Stimulated activated CD8-positive, alpha-beta memory T cell treated with anti-CD3 and anti-CD28 coated beads, Interleukin-12 subunit alpha, Interleukin-12 subunit beta, amount 100 ng/mL, for 4 hours (primary cell): ENCODE results near the gene MFAP5.
A peak's percentile ranks its signal among the peaks of the same experiment; 100 is the strongest.

Experiments used
- DNase-seq: peaks from one replicate; pipeline ENCODE4 v3.0.0-alpha.2; 2020; ENCODE audit warnings: low read depth

Gene MFAP5, protein sequence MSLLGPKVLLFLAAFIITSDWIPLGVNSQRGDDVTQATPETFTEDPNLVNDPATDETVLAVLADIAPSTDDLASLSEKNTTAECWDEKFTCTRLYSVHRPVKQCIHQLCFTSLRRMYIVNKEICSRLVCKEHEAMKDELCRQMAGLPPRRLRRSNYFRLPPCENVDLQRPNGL

DNA sequence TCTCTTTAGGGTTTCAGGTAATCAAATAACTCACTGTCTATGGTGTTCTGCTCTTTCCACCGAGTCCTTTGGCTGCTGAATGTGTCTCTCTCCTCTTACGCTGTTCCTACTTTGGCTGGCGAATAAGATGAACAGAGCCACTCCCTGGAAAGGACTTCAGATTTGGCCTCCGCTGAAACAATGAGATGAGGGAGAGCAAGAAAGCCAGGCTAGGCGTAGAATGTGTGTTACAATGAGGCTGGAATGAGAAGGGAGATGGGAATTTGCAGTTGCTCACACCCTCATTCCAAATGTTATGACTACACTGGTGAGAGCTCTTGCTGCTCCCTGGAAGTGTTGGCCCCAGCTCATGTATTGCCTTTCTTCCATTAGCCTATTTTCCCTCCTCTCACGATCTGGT lies at the start of gene MFAP5:
MFAP5 (minus strand) TSS at position 234 of the 400 bp plus-strand sequence. CDS start 722 bp downstream, outside the sequence.
- DNase-seq: no peak

DNA sequence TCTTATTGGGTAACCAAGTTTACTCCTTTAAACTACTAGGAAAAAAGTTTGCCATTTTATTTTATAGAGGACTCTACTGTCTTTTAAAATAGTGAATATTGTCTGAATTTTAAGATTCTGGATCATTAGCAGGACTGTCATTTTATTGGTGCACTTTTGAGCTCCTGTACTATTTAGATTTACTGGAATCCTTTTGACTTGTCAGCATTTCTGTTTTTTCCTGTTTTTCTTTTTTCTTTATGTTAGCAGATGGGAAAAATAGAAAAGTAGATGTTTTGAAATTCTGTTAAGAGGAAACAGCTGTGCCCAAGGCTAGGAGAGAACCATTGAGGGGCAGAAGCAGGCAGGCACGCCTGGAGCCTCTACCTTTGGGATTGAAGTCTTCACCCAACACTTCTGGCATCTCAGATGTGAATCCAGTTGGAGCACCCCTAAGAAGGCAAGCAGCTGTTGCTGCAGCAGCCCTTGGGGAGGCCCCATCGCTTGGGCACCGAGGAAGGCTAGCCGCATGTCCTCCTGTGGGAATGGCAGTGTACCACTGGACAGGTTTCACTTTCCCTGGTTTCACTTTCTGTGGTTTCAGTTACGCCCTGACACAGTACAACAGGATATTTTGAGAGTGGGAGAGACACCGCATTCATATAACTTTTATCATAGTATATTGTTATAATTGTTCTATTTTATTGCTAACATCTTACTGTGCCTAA lies 46.7 kb upstream of the MFAP5 start:
- DNase-seq: no peak

DNA sequence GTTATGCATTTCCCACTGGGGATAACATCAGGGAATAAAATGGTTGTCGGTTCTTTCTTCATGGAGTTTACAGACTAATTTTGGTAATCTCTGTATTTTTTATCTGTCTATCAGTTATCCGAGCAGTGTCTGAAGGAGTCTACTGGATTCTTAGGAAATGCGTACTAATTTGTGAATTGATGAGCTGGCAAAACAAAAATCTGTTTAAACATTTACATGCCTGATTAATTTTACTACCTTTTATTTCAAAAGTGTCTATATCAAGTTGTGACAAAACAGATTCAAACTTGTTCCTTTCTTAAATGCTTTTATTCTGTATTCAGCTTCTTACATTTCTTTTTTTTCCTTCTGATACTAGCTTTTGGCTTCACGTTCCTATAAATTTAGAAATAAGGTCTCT lies 39.5 kb upstream of the MFAP5 start:
- no peak for DNase-seq

DNA sequence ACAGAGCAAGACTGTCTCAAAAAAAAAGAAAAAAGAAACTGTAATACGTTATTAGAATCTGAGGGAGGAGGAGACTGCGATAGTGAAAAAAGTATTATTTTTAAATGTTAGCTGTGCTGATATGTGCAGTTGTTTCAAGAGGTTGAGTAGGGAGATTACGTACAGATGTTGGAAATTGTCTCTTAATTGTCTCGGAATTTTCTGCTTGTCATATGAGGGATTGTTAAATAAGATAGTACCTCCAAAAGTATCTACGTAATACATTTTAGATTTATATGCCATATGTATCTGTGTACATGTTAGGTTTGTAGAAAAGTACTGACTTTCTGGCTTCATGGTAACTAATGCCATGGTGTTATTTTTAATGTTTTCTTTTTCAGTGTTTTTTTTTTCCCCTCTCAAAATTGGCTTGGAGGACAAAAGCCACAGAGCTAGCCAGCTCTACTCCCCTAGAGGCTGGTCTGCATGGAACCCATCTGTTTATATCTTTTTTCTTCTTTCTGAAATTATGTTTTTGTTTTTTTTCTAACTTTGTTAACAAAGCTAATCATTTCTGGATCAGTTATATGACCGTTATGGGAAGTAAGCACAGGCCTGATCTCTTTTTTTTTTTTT lies 38.5 kb upstream of the MFAP5 start:
- no peak for DNase-seq

DNA sequence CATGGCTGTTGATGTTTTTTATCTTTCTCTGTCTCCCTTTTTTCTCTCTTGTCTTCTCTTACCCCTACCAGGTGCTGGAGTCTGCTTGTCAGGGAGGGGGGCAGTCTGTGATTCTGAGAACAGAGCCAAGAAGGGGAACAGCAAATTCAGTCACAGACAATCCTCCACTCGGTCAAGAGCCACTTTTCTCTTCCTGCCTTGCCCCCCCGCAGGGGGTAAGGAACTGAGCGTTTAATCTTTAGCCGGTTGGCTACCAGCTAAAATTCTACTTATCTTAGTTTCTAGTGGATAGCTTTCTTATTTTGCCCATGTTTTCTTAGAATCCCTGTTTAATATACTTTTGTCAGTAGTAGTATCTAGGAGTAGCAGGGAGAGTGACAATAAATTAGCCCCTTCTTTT lies 37.1 kb upstream of the MFAP5 start:
- no peak for DNase-seq

DNA sequence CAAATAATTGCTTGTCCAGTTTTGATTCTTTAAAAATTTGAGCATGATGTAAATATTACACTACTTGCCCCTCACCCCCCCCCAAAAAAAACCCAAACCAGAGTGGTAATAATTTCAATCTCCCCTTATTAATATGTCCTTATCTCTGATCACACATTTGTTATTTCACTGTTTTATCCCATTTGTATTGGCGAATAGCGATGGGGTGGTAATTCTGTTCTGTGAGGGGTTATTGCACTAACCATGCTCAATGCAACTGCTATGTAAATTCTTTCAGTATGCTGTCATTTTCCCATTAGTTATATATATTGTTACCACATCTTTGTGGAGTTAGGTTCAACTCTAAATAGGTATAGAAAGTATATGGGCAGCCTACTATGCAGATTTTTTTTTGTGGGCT lies 36.3 kb upstream of the MFAP5 start:
- no peak for DNase-seq

DNA sequence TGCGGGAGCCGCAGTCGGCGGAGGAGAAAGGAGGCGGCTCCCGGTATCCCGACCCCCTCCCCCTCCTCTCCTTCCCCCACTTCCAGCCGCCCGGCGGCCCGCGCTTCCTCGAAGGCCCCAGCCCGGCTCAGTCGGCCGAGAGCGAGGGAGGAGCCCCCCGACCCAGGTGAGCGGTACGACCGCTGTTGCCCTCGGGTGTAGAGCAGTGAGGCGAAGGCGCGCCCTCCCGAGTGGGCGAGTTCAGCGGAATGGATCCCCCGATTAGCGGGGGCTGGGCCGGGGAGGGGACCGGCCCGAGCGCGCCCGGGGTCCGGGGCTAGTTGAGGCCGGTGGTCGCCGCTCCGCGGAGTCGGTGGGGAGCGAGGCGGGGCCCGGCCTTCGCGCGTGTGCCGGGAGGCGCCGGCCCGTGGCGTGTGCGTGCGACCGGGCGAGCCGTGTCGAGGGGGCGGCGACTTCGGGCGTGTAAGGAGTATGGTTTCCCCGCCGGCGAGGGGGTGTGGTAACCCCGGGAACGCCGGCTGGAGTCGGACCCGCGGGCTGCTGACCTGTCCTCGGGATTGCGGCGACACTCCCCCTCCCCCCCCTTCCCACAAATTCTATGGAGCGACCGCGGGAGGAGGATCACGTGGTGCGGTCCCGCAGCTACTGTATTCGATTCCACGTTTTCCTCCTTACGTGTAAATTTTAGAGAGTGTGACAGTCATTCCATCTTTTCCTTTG lies 35.7 kb upstream of the MFAP5 start:
- peak; percentile 34 for DNase-seq

DNA sequence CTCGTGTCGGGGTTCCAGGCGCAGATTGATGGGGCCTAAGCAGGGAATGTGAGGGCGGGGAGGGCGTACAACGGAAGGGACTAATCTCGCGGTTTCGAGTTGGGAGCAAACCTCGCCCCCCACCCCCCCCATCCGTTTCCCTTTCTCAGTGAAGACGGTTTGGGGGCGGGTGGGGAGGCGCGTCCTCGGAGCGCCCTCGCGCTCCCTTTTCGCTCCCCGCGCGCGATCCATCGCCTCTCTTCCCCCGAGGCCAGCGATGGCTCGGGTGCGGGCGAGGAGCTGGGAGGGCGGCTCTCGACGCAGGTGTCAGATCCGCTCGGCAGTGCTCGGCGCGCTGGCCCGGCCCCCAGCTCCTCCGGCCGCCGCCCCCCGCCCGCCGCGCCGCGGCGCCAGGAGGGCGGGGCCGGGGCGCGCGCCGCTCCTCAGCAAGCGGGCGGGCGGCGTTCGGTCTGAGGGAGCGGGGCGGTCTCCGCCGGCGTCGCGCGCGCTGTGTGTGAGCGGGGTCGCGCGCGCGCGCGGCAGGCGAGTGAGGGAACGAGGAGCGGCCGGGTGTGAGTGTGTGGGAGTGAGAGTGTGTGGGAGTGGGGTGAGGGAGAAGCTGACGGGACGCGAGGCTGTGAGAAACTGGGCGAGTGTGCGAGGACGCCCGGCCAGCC lies 35.0 kb upstream of the MFAP5 start, which contains the start of gene RIMKLB:
RIMKLB (plus strand) TSS at position 516 of the 656 bp plus-strand sequence. CDS start 15,876 bp downstream, outside the sequence.
- peak; percentile 78 for DNase-seq

DNA sequence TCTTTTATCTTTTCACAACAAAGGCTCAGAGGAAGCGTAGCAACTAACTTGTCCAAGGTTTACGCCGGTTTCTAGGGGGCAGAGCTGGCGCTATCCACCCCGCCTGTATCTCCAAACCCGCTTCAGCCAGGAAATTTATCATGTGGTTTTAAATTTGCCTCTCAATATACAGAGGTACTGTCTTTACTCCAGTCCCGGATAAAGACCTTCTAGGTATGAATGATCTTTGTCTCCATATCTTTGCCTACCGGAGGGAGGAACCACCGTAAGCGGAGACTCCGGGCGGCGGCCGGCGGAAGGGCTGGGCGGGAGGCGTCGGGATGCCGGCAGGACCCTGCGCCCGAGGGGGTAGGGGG lies 34.5 kb upstream of the MFAP5 start:
- DNase-seq: no peak

DNA sequence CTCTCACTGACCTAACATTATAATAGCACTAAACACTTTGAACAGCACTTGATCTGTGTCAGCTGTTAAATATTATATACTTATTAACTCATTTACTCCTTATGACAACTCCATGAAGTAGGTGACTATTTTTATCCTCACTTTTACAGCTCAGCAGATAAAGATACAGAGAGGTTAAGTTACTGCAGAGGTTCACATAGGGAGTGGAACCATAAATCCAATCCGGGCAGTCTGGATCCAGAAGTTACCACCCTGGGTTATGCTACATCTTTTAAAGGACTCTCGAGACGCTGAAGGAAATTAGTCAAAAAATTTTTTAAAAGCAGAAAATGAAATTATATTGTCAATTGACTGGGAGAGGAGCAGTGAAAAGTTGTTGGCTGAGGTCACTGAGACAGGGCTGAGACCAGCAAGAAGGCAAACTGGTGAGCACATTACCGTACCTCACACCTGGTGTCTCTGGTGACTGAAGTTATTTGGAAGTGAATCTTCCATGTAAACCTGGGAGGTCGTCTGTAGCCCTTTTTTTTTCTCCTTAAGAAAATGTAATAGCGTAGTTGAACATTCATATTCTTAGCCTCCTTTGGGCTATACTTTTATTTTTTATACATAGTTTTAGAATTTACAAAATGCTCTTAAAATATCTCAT lies 33.9 kb upstream of the MFAP5 start:
- no peak for DNase-seq

DNA sequence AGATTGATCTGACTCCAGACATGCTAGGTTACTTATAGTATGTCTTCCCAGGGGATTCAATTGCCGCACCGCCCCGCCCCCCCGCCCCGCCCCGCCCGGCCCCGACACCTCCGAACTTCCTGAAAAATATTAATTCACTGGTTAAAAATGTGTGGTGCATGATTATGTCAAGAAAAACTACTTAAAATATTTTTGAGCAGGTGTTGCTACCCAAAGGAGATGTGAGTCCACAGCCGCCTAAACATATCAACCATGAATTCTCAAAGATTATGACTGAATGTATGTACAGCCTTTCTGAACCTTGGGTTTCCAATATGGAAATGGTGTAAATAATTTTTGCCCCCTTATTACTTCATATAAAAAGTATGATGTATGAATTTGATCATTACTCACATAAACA lies 32.5 kb upstream of the MFAP5 start:
- DNase-seq: no peak

DNA sequence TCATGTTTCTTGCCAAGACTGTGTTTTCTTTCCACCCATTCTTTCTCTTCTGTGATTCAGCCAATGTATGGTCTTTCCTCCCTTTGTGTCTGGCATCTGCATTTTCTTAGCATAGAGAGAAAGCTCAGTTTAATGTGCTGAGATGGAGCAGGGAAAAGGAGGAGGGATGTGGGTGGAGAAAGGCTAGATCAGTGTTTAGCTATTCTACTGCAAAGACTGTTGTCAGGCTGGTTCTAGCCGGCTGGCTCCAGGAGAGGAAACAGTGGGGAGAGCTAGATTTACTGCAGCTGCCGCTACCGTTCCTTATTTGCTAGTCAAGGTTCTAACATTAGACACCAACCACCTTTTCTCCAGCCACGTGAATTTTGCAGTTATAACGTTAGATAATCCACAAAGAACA lies 29.9 kb upstream of the MFAP5 start:
- no peak for DNase-seq

DNA sequence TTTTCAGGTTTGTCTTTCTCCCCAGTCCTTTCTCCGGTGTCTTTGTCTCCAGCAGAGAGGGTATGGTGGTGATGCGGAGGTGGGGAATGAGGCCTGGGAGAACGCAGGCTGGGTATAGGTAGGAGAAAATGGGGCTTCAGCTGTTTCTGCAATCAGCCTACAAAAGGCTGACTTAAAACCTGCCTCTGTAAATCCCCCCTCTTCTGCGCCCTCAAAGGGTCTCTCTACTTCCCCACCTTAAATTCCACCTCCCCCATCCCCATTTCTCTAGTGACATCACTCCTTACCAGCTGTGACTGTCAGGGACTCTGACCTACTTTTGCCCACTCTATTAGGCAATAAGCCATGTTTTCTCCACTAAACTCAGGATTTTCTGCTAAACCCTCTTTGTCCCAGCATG lies 27.1 kb upstream of the MFAP5 start:
- DNase-seq: no peak

DNA sequence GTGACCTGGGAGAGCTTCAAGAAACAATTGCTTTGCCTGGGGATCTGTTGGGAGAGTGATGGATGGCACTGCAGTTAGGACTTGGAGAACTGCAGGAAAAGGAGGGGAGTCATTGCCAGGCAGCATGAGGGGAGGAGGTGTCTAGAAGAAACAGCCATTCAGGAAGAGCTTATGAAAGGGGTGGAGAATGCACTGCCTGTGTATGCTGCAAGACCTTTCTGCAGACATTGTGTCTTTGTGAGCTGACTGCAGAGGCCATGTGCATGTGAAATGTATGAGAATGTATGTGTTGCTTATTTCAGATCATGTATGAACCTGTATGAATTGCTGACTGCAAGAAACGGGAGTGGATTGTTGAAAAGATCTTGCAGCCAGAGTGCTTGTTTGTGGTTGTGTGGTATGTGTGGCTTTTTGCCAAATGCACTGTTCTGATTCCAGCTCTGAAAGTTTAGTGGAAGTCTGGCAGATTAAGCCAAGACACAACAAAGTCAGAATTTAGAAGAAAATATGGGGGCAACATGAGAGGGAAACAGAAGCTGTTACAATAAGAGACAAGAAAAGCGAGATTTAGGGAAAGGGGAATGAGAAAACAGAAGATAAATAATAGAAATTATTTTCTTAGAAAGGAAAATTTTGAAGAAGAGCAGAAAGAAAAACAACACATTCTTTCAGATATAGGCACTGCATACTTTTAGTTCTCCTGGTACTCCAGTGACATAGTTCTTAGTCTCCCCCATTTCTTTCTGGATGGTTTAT lies 25.4 kb upstream of the MFAP5 start:
- DNase-seq: no peak

DNA sequence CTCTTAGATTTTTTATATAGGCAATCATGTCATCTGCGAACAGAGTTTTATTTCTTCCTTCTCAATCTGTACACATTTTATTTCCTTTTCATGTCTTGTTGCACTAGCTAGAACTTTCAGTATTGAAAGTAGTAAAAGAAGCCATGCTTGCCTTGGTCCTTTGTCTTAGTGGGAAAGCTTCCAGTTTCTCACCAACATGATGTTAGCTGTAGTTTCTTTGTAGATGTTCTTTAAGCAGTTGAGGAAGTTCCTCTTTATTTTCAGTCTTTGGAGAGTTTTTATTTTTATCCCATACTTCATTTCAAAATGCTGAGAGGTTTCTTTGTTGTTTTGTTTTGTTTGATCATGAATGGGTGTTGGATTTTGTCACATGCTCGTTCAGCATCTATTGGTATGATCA lies 22.4 kb upstream of the MFAP5 start:
- DNase-seq: no peak

DNA sequence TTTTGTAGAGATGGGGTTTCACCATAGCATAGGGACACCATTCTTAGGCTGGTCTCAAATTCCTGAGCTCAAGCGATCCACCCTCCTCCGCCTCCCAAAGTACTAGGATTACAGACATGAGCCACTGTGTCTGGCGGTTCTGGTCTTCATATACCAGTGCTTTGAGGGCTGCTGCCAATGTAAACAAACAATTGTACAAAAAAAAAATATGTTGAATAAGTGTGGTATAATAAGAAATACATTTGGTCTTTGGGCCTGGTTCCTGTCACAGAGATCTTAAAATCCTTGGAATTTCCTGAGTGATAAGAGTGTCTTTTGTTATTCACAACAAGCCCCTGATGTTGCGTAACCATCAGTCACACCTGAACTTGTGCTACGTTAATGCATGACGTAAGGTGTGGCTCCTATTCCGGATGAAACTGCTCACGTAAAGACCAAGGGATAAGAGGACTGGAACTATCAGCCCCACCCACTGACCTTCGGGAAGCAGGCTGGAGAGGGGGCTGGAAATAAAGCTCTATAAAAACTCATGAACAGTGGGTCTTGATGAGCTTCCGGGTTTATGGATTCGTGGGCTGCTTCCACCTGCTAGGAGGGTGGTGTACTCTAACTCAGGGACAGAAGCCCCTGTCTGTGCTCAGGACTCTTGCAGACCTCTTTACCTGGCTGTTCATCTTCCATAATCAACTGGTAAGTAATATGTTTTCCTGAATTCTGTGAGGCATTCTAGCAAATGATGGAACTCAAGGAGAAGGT lies 18.7 kb upstream of the MFAP5 start:
- no peak for DNase-seq

DNA sequence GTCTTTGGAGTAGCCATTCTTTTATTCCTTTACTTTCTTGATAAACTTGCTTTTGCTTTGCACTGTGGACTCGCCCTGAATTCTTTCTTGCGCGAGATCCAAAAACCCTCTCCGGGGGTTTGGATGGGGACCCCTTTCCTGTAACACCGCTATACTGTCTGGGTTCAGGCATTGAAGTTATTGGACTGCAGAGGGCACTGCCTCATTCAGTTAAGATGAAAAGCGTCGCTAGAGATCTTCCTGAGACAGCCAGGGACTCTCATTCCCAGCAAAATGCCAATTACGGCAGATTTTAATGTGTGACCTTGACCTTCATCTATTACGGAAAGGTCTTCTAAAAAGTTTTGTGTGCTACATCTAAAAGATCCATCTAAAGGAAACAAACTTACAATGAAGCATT lies 17.9 kb upstream of the MFAP5 start:
- no peak for DNase-seq

DNA sequence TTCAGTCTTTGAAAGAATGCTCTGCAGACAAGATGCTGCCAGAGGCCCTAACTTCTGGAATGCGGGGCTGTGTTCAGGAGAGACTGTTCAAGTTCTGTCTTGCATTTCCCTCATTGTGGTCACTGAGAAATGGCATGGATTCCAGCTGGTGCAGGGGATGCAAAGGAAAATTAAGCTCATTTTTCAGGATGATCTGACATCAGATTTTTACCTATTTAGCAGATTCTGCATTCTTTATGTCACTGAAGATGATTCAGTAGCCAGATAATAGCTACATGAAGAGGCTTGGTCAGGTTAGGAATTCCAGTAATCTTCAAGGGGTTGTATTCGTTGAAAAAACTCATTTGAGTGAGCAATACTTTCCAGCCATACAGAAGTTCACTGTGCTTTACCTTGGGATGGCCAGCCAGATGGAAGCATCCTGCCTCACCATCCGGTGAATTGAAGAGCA lies 16.1 kb upstream of the MFAP5 start:
- no peak for DNase-seq

DNA sequence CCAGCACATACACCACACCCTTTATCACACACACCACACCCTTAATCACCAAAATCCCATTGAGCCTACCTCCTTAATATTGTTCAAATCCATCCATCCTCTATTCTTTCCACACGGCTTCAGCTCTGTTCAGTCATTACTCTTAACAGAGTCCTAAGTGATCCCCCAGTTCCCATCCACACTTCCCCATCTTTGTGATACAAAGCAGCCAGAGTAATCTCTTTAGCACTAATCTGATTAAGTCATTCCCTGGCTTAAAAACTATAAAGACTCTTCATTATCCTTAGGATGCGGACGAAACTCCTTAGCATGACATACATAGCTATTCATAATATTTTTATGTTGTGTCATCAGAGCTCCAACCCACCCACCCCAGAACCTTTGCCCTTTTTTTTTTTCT lies 14.7 kb upstream of the MFAP5 start:
- no peak for DNase-seq

DNA sequence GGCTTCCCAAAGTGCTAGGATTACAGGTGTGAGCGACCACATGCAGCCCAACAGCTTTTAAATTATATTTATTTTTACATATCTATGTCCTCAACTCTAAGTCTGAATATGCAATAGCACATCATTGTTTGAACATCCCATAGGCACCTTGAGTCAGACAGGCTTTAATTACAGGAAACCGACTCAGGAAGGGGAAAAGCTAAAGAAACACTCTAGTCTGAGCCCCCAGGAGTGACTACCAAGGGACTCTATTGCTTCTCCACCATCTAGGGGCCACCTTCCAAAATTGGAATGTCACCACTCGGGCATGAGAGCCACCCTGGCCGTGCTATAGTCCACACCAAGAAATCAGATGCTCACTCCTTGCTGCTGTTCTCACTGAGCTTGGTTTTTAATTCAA lies 14.0 kb upstream of the MFAP5 start:
- DNase-seq: no peak
